Kidney (tissue), 14 donors: ENCODE measurements around the gene COL5A2. TPM values are rescaled to one million over a fixed set of nuclear protein-coding genes. Genes with fewer than 3 reads are reported as not detected.

Experiments
- DNase-seq, 5 donors: peaks; one replicate each; pipeline ENCODE4 v3.0.0-alpha.2; 2013 to 2020
- FAIRE-seq: peaks from 2 replicates; lab custom pipeline; 2012; peaks lifted over from hg19 to GRCh38; lab: Jason Lieb, UNC
- H3K27ac ChIP-seq, 2 donors: one replicate each; pipeline ENCODE4 v1.7.0; 2013; ENCODE audit warnings: low read depth in 2 of 2, low read length in 2 of 2, inconsistent platforms in 1 of 2
- H3K27me3 ChIP-seq: one replicate; pipeline ENCODE4 v1.7.1; 2013; ENCODE audit warnings: low read length, inconsistent platforms; ENCODE audit not compliant: control insufficient read depth, insufficient read depth
- H3K36me3 ChIP-seq, 3 donors: one replicate each; pipeline versions ENCODE4 v1.7.0 to v1.7.1; 2013; ENCODE audit warnings: low read length in 3 of 3, control low read depth in 1 of 3, inconsistent platforms in 1 of 3; ENCODE audit not compliant: insufficient read depth in 3 of 3, control insufficient read depth in 2 of 3
- H3K4me1 ChIP-seq, 3 donors: one replicate each; pipeline versions ENCODE4 v1.7.0 to v1.7.1; 2013; ENCODE audit warnings: low read length in 3 of 3, inconsistent platforms in 1 of 3, low read depth in 1 of 3; ENCODE audit not compliant: control insufficient read depth in 2 of 3, insufficient read depth in 2 of 3
- H3K4me3 ChIP-seq, 3 donors: one replicate each; pipeline versions ENCODE4 v1.7.0 to v1.8.1; 2013; ENCODE audit warnings: low read length in 3 of 3, control low read depth in 1 of 3, inconsistent platforms in 1 of 3
- H3K9ac ChIP-seq, 3 donors: one replicate each; pipeline versions ENCODE4 v1.7.0 to v1.7.1; 2013; ENCODE audit warnings: low read length in 3 of 3, control low read depth in 1 of 3, inconsistent platforms in 1 of 3
- H3K9me3 ChIP-seq, 3 donors: one replicate each; pipeline versions ENCODE4 v1.7.0 to v1.7.1; 2013; ENCODE audit warnings: low read length in 3 of 3, control low read depth in 1 of 3, inconsistent platforms in 1 of 3; ENCODE audit not compliant: control insufficient read depth in 2 of 3, insufficient read depth in 1 of 3
- intact Hi-C: fragments of 100-400 bp; cut with DNase I; formaldehyde crosslinking; loops from one replicate; pipeline ENCODE4 v1.11.1; 2022
- polyA plus RNA-seq: library from polyadenylated mRNA; stranded (reverse); fragments of 350-450 nt; fragmentation: Illumina TruSeq; extraction: RNeasy Lipid Tissue Mini Kit (QIAGEN cat#74804); gene quantifications from one replicate; pipeline ENCODE4 v1.2.3, GENCODE V29; 2014; ENCODE audit warnings: low read depth, low replicate concordance; ENCODE audit not compliant: insufficient read depth
- total RNA-seq: library from RNA; stranded (reverse); fragmentation: NEBNext Ultra II Directional; extraction: Animal tissue kit (Norgen Biotek cat#: 25700); gene quantifications from one replicate; pipeline ENCODE4 v1.2.1, GENCODE V29; 2021
- TF ChIP-seq, protein P1 (sequence below): IDR thresholded peaks from 3 replicates; pipeline ENCODE4 v1.5.1; 2012; ENCODE audit warnings: mild to moderate bottlenecking, moderate library complexity, borderline replicate concordance; ENCODE audit not compliant: insufficient read depth; ENCODE audit errors: extremely low read depth
- donor health status: control.
- donor health status: control.
- donor health status: control.
- donor health status: control.
- donor health status: control.
- donor health status: DM: yes; HTN: yes; CAD: no.
- donor health status: Normal renal cell carcinoma (clear cell type).

Gene COL5A2
- total and polyA plus RNA-seq, 2 donors from 2014 or later: 3.6 to 12.3 TPM

GRCh38 chr2:189060096-189060642 lies 119.4 kb downstream of the COL5A2 start:
- Histone ChIP-seq H3K9ac (no peak overlapping the region), H3K4me3 (no peak overlapping the region), H3K9me3 (no peaks in the 10 kb centered on the region), H3K4me1 (no peaks in the 10 kb centered on the region), H3K36me3 (peaks cover 0 to 3% (median 0%) of the 10 kb centered on the region in 3 donors), H3K27me3 (no peaks in the 10 kb centered on the region), H3K27ac (no peak overlapping the region)
- TF ChIP-seq, protein P1, sequence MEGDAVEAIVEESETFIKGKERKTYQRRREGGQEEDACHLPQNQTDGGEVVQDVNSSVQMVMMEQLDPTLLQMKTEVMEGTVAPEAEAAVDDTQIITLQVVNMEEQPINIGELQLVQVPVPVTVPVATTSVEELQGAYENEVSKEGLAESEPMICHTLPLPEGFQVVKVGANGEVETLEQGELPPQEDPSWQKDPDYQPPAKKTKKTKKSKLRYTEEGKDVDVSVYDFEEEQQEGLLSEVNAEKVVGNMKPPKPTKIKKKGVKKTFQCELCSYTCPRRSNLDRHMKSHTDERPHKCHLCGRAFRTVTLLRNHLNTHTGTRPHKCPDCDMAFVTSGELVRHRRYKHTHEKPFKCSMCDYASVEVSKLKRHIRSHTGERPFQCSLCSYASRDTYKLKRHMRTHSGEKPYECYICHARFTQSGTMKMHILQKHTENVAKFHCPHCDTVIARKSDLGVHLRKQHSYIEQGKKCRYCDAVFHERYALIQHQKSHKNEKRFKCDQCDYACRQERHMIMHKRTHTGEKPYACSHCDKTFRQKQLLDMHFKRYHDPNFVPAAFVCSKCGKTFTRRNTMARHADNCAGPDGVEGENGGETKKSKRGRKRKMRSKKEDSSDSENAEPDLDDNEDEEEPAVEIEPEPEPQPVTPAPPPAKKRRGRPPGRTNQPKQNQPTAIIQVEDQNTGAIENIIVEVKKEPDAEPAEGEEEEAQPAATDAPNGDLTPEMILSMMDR: no peak
- intact Hi-C loops: no loop called here
- DNase-seq (no peak), FAIRE-seq (no peak)

GRCh38 chr2:189057316-189057715 lies 122.2 kb downstream of the COL5A2 start:
- intact Hi-C loops: no loop called here
- no peaks in the 10 kb centered on the region for H3K4me1 ChIP-seq
- H3K36me3 ChIP-seq: peaks cover 0 to 3% (median 0%) of the 10 kb centered on the region in 3 donors
- H3K27ac ChIP-seq: no peak overlapping the region
- no peak overlapping the region for H3K4me3 ChIP-seq
- FAIRE-seq (no peak), DNase-seq (no peak)
- no peaks in the 10 kb centered on the region for H3K9me3 ChIP-seq
- H3K9ac ChIP-seq: no peak overlapping the region
- TF ChIP-seq, protein P1: no peak
- no peaks in the 10 kb centered on the region for H3K27me3 ChIP-seq

DNA sequence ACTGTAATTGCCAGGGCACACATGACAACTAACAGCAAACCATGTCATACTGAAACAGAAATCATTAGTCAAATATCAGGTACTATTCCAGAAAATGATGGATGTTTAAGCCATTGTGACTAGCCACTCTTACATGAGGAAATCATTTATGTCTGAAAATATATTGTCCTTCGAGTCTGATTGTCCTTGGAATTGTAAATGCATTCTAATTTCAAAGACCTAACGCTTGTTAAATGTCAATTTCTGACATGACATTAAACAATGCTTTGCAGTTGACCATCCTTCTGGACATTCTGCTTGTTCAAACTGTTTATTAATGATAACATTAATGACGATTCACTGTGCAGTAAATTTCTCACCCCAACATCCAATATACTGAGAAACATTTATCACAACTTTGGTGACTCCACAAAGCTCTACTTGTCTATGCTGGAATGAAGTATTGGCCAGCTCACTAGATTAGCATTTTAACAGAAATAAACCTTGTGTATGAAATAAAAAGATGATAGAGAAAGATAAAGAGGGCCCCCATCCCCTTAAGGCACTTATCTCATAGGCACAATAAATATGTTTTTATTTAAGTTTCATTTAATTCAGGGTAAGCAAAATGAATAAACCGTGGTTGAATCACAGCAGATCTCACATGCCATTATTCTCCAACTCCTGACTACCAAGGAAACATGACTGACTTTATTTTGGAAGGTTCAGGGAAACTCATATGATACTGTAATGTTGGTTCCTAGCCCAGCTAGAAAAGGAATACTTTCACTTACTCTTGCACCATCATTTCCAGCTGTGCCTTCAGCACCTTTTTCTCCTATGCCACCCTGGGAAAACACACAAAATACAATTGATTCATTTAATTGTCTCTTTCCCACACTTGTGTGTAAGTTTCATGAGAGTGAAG lies 123.1 kb downstream of the COL5A2 start:
- Histone ChIP-seq H3K4me1 (no peaks in the 10 kb centered on the region), H3K4me3 (no peak overlapping the region), H3K36me3 (peaks cover 0 to 3% (median 0%) of the 10 kb centered on the region in 3 donors), H3K9me3 (no peaks in the 10 kb centered on the region), H3K27ac (no peak overlapping the region), H3K27me3 (no peaks in the 10 kb centered on the region), H3K9ac (no peak overlapping the region)
- FAIRE-seq (no peak), DNase-seq (no peak)
- TF ChIP-seq, protein P1: no peak
- intact Hi-C loops: no loop called here
